ENCODE results near the gene KIFC3. TPM values are rescaled to one million over a fixed set of nuclear protein-coding genes. Genes with fewer than 3 reads are reported as not detected.

Gene KIFC3
- total and polyA plus RNA-seq, 2 donors from 2014 or later: 74.9 to 109 TPM

DNA sequence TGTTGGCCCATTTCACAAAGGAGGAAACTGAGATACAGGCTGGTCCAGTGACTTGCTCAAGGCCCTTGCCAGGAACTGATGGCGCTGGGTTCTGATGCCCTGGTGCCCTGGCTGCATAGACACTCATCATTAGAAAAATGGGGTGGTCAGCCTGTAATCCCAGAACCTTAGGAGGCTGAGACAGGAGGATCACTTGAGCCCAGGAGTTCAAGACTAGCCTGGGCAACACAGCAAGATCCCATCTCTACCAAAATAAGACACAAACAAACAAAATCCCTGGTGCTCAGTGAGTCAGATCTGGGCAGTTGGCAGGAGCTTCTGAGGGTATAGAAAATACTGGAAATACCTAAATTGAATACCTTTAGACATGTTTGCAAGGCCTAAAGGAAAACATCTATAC, 41.1 kb upstream of the KIFC3 start:
- no peak overlapping the region for H3K9ac ChIP-seq (ENCODE audit: low read length in 3 of 3)
- H3K27ac ChIP-seq (ENCODE audit: low read depth in 2 of 2, low read length in 2 of 2): no peak overlapping the region
- intact Hi-C loops (cut with DNase I): no loop called here
- H3K9me3 ChIP-seq (ENCODE audit: control insufficient read depth in 2 of 3, insufficient read depth in 1 of 3, low read length in 3 of 3): no peaks in the 10 kb centered on the region
- H3K4me3 ChIP-seq (ENCODE audit: low read length in 3 of 3): no peak overlapping the region
- DNase-seq (no peak), FAIRE-seq (no peak)
- H3K27me3 ChIP-seq (ENCODE audit: control insufficient read depth, insufficient read depth, low read length): no peaks in the 10 kb centered on the region
- H3K36me3 ChIP-seq (ENCODE audit: control insufficient read depth in 2 of 3, insufficient read depth in 3 of 3, low read length in 3 of 3): no peaks in the 10 kb centered on the region
- H3K4me1 ChIP-seq (ENCODE audit: control insufficient read depth in 2 of 3, insufficient read depth in 2 of 3, low read depth in 1 of 3, low read length in 3 of 3): peaks cover 3 to 10% (median 3%) of the 10 kb centered on the region in 3 donors
- TF ChIP-seq, protein P1, sequence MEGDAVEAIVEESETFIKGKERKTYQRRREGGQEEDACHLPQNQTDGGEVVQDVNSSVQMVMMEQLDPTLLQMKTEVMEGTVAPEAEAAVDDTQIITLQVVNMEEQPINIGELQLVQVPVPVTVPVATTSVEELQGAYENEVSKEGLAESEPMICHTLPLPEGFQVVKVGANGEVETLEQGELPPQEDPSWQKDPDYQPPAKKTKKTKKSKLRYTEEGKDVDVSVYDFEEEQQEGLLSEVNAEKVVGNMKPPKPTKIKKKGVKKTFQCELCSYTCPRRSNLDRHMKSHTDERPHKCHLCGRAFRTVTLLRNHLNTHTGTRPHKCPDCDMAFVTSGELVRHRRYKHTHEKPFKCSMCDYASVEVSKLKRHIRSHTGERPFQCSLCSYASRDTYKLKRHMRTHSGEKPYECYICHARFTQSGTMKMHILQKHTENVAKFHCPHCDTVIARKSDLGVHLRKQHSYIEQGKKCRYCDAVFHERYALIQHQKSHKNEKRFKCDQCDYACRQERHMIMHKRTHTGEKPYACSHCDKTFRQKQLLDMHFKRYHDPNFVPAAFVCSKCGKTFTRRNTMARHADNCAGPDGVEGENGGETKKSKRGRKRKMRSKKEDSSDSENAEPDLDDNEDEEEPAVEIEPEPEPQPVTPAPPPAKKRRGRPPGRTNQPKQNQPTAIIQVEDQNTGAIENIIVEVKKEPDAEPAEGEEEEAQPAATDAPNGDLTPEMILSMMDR (IDR thresholded peaks at IDR 0.05; ENCODE audit: borderline replicate concordance, extremely low read depth, insufficient read depth): no peak

DNA sequence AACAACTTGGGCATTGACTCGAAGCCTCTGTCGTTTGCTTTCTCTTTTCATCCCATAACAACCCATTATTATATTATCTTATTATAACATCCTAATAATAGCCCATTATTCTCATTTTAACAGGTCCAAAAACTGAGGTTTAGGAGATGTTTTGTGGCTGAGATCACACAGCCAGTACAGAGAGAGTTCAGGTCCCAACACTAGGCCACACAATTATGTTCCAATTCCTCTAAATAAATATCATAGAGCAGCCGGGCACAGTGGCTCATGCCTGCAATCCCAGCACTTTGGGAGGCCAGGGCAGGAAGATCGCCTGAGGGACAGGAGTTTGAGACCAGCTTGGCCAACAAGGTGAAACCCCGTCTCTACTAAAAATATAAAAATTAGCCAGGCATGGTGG, 40.3 kb upstream of the KIFC3 start:
- no peaks in the 10 kb centered on the region for H3K9me3 ChIP-seq (ENCODE audit: control insufficient read depth in 2 of 3, insufficient read depth in 1 of 3, low read length in 3 of 3)
- H3K4me1 ChIP-seq (ENCODE audit: control insufficient read depth in 2 of 3, insufficient read depth in 2 of 3, low read depth in 1 of 3, low read length in 3 of 3): peaks cover 3 to 10% (median 3%) of the 10 kb centered on the region in 3 donors
- H3K9ac ChIP-seq (ENCODE audit: low read length in 3 of 3): no peak overlapping the region
- no peaks in the 10 kb centered on the region for H3K36me3 ChIP-seq (ENCODE audit: control insufficient read depth in 2 of 3, insufficient read depth in 3 of 3, low read length in 3 of 3)
- no peaks in the 10 kb centered on the region for H3K27me3 ChIP-seq (ENCODE audit: control insufficient read depth, insufficient read depth, low read length)
- no peak for FAIRE-seq
- DNase-seq: no peak
- H3K27ac ChIP-seq (ENCODE audit: low read depth in 2 of 2, low read length in 2 of 2): no peak overlapping the region
- TF ChIP-seq, protein P1 (IDR thresholded peaks at IDR 0.05; ENCODE audit: borderline replicate concordance, extremely low read depth, insufficient read depth): no peak
- intact Hi-C loops (cut with DNase I): no loop called here
- no peak overlapping the region for H3K4me3 ChIP-seq (ENCODE audit: low read length in 3 of 3)

DNA sequence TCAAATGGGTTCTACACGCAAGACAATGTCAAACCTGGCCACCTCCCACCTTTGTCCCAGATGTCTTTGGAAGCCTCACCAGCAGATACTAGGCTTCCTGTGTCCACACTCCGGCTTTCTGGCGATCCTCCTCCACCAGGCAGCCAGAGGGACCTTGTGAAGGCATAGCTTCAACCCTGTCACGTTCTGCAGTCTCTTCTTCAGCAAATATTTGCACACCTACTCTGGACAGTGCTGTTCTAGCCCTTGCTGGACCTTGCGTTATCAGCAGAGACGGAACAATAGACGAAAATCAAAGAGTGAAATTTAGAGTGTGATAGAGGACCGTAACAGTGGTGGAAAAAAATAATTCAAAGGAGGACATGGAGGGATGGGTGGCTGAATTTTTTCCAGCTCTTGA, 38.5 kb upstream of the KIFC3 start:
- TF ChIP-seq, protein P1 (IDR thresholded peaks at IDR 0.05; ENCODE audit: borderline replicate concordance, extremely low read depth, insufficient read depth): no peak
- Histone ChIP-seq H3K27ac (ENCODE audit: low read depth in 2 of 2, low read length in 2 of 2) (no peak overlapping the region), H3K27me3 (ENCODE audit: control insufficient read depth, insufficient read depth, low read length) (no peaks in the 10 kb centered on the region), H3K4me3 (ENCODE audit: low read length in 3 of 3) (no peak overlapping the region), H3K9ac (ENCODE audit: low read length in 3 of 3) (no peak overlapping the region), H3K36me3 (ENCODE audit: control insufficient read depth in 2 of 3, insufficient read depth in 3 of 3, low read length in 3 of 3) (no peaks in the 10 kb centered on the region), H3K4me1 (ENCODE audit: control insufficient read depth in 2 of 3, insufficient read depth in 2 of 3, low read depth in 1 of 3, low read length in 3 of 3) (peaks cover 3 to 6% (median 3%) of the 10 kb centered on the region in 3 donors), H3K9me3 (ENCODE audit: control insufficient read depth in 2 of 3, insufficient read depth in 1 of 3, low read length in 3 of 3) (no peaks in the 10 kb centered on the region)
- DNase-seq: no peak
- intact Hi-C loops (cut with DNase I): no loop called here
- no peak for FAIRE-seq

DNA sequence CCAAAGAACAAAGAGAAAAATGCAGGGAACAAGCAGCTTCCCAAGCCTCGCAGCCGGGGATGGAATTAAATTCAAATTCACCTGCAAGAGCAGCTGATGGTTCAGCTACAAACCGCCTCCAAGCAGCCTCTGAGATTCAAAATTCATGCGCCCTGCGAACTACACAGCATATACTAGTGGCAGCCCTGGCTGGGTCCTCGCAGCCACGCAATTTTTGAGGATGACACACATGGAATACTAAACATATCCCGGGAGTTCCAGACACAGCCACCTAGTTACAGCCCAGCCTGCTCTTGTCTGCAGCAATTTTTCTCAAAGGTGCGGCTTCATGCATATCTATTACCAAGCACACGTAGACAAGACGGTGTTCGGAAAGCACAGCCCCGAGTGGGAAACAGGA, 35.9 kb upstream of the KIFC3 start:
- no peak overlapping the region for H3K27ac ChIP-seq (ENCODE audit: low read depth in 2 of 2, low read length in 2 of 2)
- no peak overlapping the region for H3K9ac ChIP-seq (ENCODE audit: low read length in 3 of 3)
- TF ChIP-seq, protein P1 (IDR thresholded peaks at IDR 0.05; ENCODE audit: borderline replicate concordance, extremely low read depth, insufficient read depth): no peak
- DNase-seq (no peak), FAIRE-seq (no peak)
- intact Hi-C loops (cut with DNase I): no loop called here
- no peaks in the 10 kb centered on the region for H3K36me3 ChIP-seq (ENCODE audit: control insufficient read depth in 2 of 3, insufficient read depth in 3 of 3, low read length in 3 of 3)
- H3K4me3 ChIP-seq (ENCODE audit: low read length in 3 of 3): no peak overlapping the region
- H3K4me1 ChIP-seq (ENCODE audit: control insufficient read depth in 2 of 3, insufficient read depth in 2 of 3, low read depth in 1 of 3, low read length in 3 of 3): peaks cover 0 to 3% (median 0%) of the 10 kb centered on the region in 3 donors
- no peaks in the 10 kb centered on the region for H3K27me3 ChIP-seq (ENCODE audit: control insufficient read depth, insufficient read depth, low read length)
- no peaks in the 10 kb centered on the region for H3K9me3 ChIP-seq (ENCODE audit: control insufficient read depth in 2 of 3, insufficient read depth in 1 of 3, low read length in 3 of 3)

Measured in kidney (tissue), 14 donors.